Measurements from ENCODE around the gene GRIFIN. TPM values are rescaled to one million over a fixed set of nuclear protein-coding genes. Genes with fewer than 3 reads are reported as not detected.

GRIFIN gene
- total RNA-seq, 2 experiments from 2014 or later: not detected

- H3K36me3 Mint-ChIP-seq (ENCODE audit: low read depth): no peaks in the 10 kb centered on the region
- no peak for DNase-seq
- H3K4me1 Mint-ChIP-seq: peaks cover 7% of the 10 kb centered on the region
- H3K9me3 Mint-ChIP-seq: no peaks in the 10 kb centered on the region
- ChIA-PET CTCF (interaction anchor here (0.6 to 7.0 kb wide), 12 partner anchors 8 to 1652 kb away, joined by 3 to 87 read pairs (median 4); no protein-coding TSS in a partner anchor), POLR2A (interaction anchor here (1.5 to 1.7 kb wide), 2 partner anchors 18 to 230 kb away, joined by 5 to 8 read pairs; no protein-coding TSS in a partner anchor)
- H3K27ac Mint-ChIP-seq: no peak overlapping the region
- no peak overlapping the region for H3K4me3 Mint-ChIP-seq
- H3K27me3 Mint-ChIP-seq: peaks cover 5% of the 10 kb centered on the region
Observed at GRCh38 chr7:2450198-2451107, 25.7 kb downstream of the GRIFIN start.

GRCh38 chr7:2446676-2447075 lies 29.5 kb downstream of the GRIFIN start:
- ChIA-PET CTCF (no interaction called here), POLR2A (no interaction called here)
- H3K27ac Mint-ChIP-seq: no peak overlapping the region
- H3K27me3 Mint-ChIP-seq: no peaks in the 10 kb centered on the region
- no peaks in the 10 kb centered on the region for H3K36me3 Mint-ChIP-seq (ENCODE audit: low read depth)
- peaks cover 2% of the 10 kb centered on the region for H3K4me1 Mint-ChIP-seq
- DNase-seq: no peak
- H3K4me3 Mint-ChIP-seq: no peak overlapping the region
- no peaks in the 10 kb centered on the region for H3K9me3 Mint-ChIP-seq

GRCh38 chr7:2445898-2446555 lies 30.2 kb downstream of the GRIFIN start:
- H3K4me1 Mint-ChIP-seq: no peaks in the 10 kb centered on the region

GRCh38 chr7:2445047-2445446 lies 31.2 kb downstream of the GRIFIN start:
- CTCF ChIA-PET: interaction anchor here (0.7 to 1.0 kb wide), 2 partner anchors 19 to 25 kb away, joined by 3 read pairs; no protein-coding TSS in a partner anchor
- no peaks in the 10 kb centered on the region for H3K27me3 Mint-ChIP-seq
- no peak overlapping the region for H3K4me3 Mint-ChIP-seq
- no peaks in the 10 kb centered on the region for H3K4me1 Mint-ChIP-seq
- no peak for DNase-seq
- peaks cover 5% of the 10 kb centered on the region for H3K36me3 Mint-ChIP-seq (ENCODE audit: low read depth)
- H3K27ac Mint-ChIP-seq: no peak overlapping the region
- no peaks in the 10 kb centered on the region for H3K9me3 Mint-ChIP-seq
- POLR2A ChIA-PET: no interaction called here

More at GRCh38 chr7:2445898-2446555, 30.2 kb downstream of the GRIFIN start:
- Mint-ChIP-seq H3K4me3 (no peak overlapping the region), H3K27me3 (no peaks in the 10 kb centered on the region), H3K27ac (no peak overlapping the region), H3K9me3 (no peaks in the 10 kb centered on the region), H3K36me3 (ENCODE audit: low read depth) (no peaks in the 10 kb centered on the region)
- ChIA-PET CTCF (interaction anchor here (1.0 kb wide), 1 partner anchor 24 kb away, joined by 3 read pairs; no protein-coding TSS in a partner anchor), POLR2A (no interaction called here)
- no peak for DNase-seq

- ChIA-PET POLR2A (no interaction called here), CTCF (interaction anchor here (0.7 kb wide), 1 partner anchor 18 kb away, joined by 3 read pairs; no protein-coding TSS in a partner anchor)
- no peak for DNase-seq
- no peaks in the 10 kb centered on the region for H3K4me1 Mint-ChIP-seq
- no peak overlapping the region for H3K27ac Mint-ChIP-seq
- no peaks in the 10 kb centered on the region for H3K9me3 Mint-ChIP-seq
- no peaks in the 10 kb centered on the region for H3K27me3 Mint-ChIP-seq
- H3K4me3 Mint-ChIP-seq: no peak overlapping the region
- H3K36me3 Mint-ChIP-seq (ENCODE audit: low read depth): peaks cover 6% of the 10 kb centered on the region
Observed at GRCh38 chr7:2444476-2444875, 31.7 kb downstream of the GRIFIN start.

GRCh38 chr7:2443491-2443890 lies 32.7 kb downstream of the GRIFIN start:
- no peak overlapping the region for H3K4me3 Mint-ChIP-seq
- H3K27ac Mint-ChIP-seq: no peak overlapping the region
- peaks cover 8% of the 10 kb centered on the region for H3K36me3 Mint-ChIP-seq (ENCODE audit: low read depth)
- ChIA-PET CTCF (no interaction called here), POLR2A (no interaction called here)
- DNase-seq: no peak
- no peaks in the 10 kb centered on the region for H3K9me3 Mint-ChIP-seq
- no peaks in the 10 kb centered on the region for H3K4me1 Mint-ChIP-seq
- no peaks in the 10 kb centered on the region for H3K27me3 Mint-ChIP-seq

- Mint-ChIP-seq H3K27me3 (no peaks in the 10 kb centered on the region), H3K27ac (no peak overlapping the region), H3K36me3 (ENCODE audit: low read depth) (peaks cover 18% of the 10 kb centered on the region), H3K4me1 (no peaks in the 10 kb centered on the region), H3K4me3 (no peak overlapping the region), H3K9me3 (no peaks in the 10 kb centered on the region)
- DNase-seq: no peak
- POLR2A ChIA-PET: no interaction called here
- CTCF ChIA-PET: interaction anchor here (0.8 kb wide), 1 partner anchor 175 kb away, joined by 3 read pairs; no protein-coding TSS in a partner anchor
Observed at GRCh38 chr7:2441430-2442058, 34.7 kb downstream of the GRIFIN start.

GRCh38 chr7:2440608-2441245 lies 35.5 kb downstream of the GRIFIN start:
- DNase-seq: no peak
- ChIA-PET CTCF (interaction anchor here (0.8 to 0.9 kb wide), 2 partner anchors 168 to 176 kb away, joined by 3 read pairs; no protein-coding TSS in a partner anchor), POLR2A (no interaction called here)
- Mint-ChIP-seq H3K9me3 (no peaks in the 10 kb centered on the region), H3K4me3 (no peak overlapping the region), H3K27me3 (no peaks in the 10 kb centered on the region), H3K4me1 (no peaks in the 10 kb centered on the region), H3K36me3 (ENCODE audit: low read depth) (peaks cover 25% of the 10 kb centered on the region), H3K27ac (no peak overlapping the region)

- Mint-ChIP-seq H3K27ac (no peak overlapping the region), H3K36me3 (ENCODE audit: low read depth) (peaks cover 38% of the 10 kb centered on the region), H3K27me3 (no peaks in the 10 kb centered on the region), H3K4me3 (no peak overlapping the region), H3K9me3 (no peaks in the 10 kb centered on the region), H3K4me1 (no peaks in the 10 kb centered on the region)
- ChIA-PET CTCF (no interaction called here), POLR2A (no interaction called here)
- no peak for DNase-seq
Observed at GRCh38 chr7:2438775-2439174, 37.4 kb downstream of the GRIFIN start.

- Mint-ChIP-seq H3K27ac (no peak overlapping the region), H3K27me3 (no peaks in the 10 kb centered on the region), H3K4me3 (no peak overlapping the region), H3K36me3 (ENCODE audit: low read depth) (peaks cover 44% of the 10 kb centered on the region), H3K4me1 (no peaks in the 10 kb centered on the region), H3K9me3 (no peaks in the 10 kb centered on the region)
- no peak for DNase-seq
- ChIA-PET POLR2A (no interaction called here), CTCF (no interaction called here)
Observed at GRCh38 chr7:2438186-2438585, 38.0 kb downstream of the GRIFIN start.

- Mint-ChIP-seq H3K4me1 (no peaks in the 10 kb centered on the region), H3K27ac (no peak overlapping the region), H3K36me3 (ENCODE audit: low read depth) (peaks cover 45% of the 10 kb centered on the region), H3K27me3 (no peaks in the 10 kb centered on the region), H3K9me3 (no peaks in the 10 kb centered on the region), H3K4me3 (no peak overlapping the region)
- no peak for DNase-seq
- CTCF ChIA-PET: no interaction called here
- POLR2A ChIA-PET: no interaction called here
Observed at GRCh38 chr7:2437537-2438148, 38.6 kb downstream of the GRIFIN start.

GRCh38 chr7:2437136-2437535 lies 39.1 kb downstream of the GRIFIN start:
- Mint-ChIP-seq H3K9me3 (no peaks in the 10 kb centered on the region), H3K27me3 (no peaks in the 10 kb centered on the region), H3K4me3 (no peak overlapping the region), H3K36me3 (ENCODE audit: low read depth) (peaks cover 48% of the 10 kb centered on the region), H3K4me1 (no peaks in the 10 kb centered on the region), H3K27ac (no peak overlapping the region)
- POLR2A ChIA-PET: no interaction called here
- CTCF ChIA-PET: no interaction called here
- DNase-seq: no peak

All from activated CD4-positive, alpha-beta memory T cell treated with anti-CD3 and anti-CD28 coated beads, Interleukin-2, amount 10 ng/mL, durations not matched to agents 7 days and 5 days (primary cell).